ENCODE results near the gene GORASP1. TPM values are rescaled to one million over a fixed set of nuclear protein-coding genes. Genes with fewer than 3 reads are reported as not detected.

The GORASP1 gene
- total and polyA plus RNA-seq, 2 of the 13 experiments (the other 11 are each of a cell fraction or from before 2014, with no cell fraction given), result 36.4 to 39.8 TPM

GRCh38 chr3:39105687-39106063 is 1.8 kb downstream of the GORASP1 start:
- Histone ChIP-seq H3K36me3 (replicated peaks in 1 of 2; ENCODE audit: control insufficient read depth in 1 of 2, insufficient read depth in 2 of 2, low read length in 2 of 2) (peaks cover 1 to 4% of the 10 kb centered on the region in 2 experiments; a peak in 1 of 5 replicates), H3K27me3 (ENCODE audit: control insufficient read depth in 1 of 2, insufficient read depth in 2 of 2, low read length in 2 of 2) (no peaks in the 10 kb centered on the region; a peak in 1 of 5 replicates), H3K9me3 (ENCODE audit: low read length) (no peaks in the 10 kb centered on the region), H3K79me2 (ENCODE audit: insufficient read depth, low read length) (peaks cover 20% of the 10 kb centered on the region), H3K4me3 (replicated peaks in 1 of 3; ENCODE audit: insufficient read depth in 1 of 3, low read depth in 2 of 3, low read length in 3 of 3) (peak overlapping the region in 1 of 3 experiments; percentile 85; a peak in 2 of 6 replicates), H3K4me1 (ENCODE audit: insufficient read depth, low read length) (peaks cover 38% of the 10 kb centered on the region), H3K4me2 (ENCODE audit: low read depth, low read length) (peak overlapping the region; percentile 97), H2AFZ (ENCODE audit: low read length) (no peak overlapping the region), H3K9ac (ENCODE audit: insufficient read depth, low read depth, low read length) (no peak overlapping the region), H3K27ac (ENCODE audit: extremely low read length, insufficient read depth, low read length) (no peak overlapping the region), H4K20me1 (ENCODE audit: insufficient read depth, low read length) (no peaks in the 10 kb centered on the region)
- TF ChIP-seq ZSCAN22 (CRISPR knock-in tag; IDR thresholded peaks at IDR 0.05) (no peak), ISX (CRISPR knock-in tag; conservative IDR thresholded peaks at IDR 0.05) (no peak)
- POLR2A ChIA-PET, result no interaction called here
- WGBS (ENCODE audit: low lambda C conversion rate), result 83% methylated on average over 3 of the region's 3 CpGs
- ATAC-seq (no peak), FAIRE-seq (no peak), DNase-seq (ENCODE audit: low spot score) (no peak)
- TSS peak; percentile 59 for BruUV-seq (replicated peaks)
- in situ Hi-C loops (cut with HindIII; ENCODE audit: extremely low pct_ligation_motif_present, low pct_unique_long_range_greater_than_20kb), result no loop called here
- intact Hi-C loops (cut with micrococcal nuclease; ENCODE audit: unreplicated experiment), result loop anchor here (5.0 kb wide), 1 partner anchor 182 kb away; no protein-coding TSS in a partner anchor
- CTCF ChIA-PET (ENCODE audit: low intra/inter-chr PET ratio, low total read pairs), result no interaction called here

- Histone ChIP-seq H3K4me2 (ENCODE audit: low read depth, low read length) (no peak overlapping the region), H3K9me3 (ENCODE audit: low read length) (no peaks in the 10 kb centered on the region), H3K4me3 (replicated peaks in 1 of 3; ENCODE audit: insufficient read depth in 1 of 3, low read depth in 2 of 3, low read length in 3 of 3) (no peak overlapping the region), H3K9ac (ENCODE audit: insufficient read depth, low read depth, low read length) (no peak overlapping the region), H2AFZ (ENCODE audit: low read length) (no peak overlapping the region), H3K4me1 (ENCODE audit: insufficient read depth, low read length) (peaks cover 38% of the 10 kb centered on the region), H3K27me3 (ENCODE audit: control insufficient read depth in 1 of 2, insufficient read depth in 2 of 2, low read length in 2 of 2) (no peaks in the 10 kb centered on the region; a peak in 1 of 5 replicates), H3K27ac (ENCODE audit: extremely low read length, insufficient read depth, low read length) (no peak overlapping the region), H3K79me2 (ENCODE audit: insufficient read depth, low read length) (peaks cover 20% of the 10 kb centered on the region), H4K20me1 (ENCODE audit: insufficient read depth, low read length) (no peaks in the 10 kb centered on the region), H3K36me3 (replicated peaks in 1 of 2; ENCODE audit: control insufficient read depth in 1 of 2, insufficient read depth in 2 of 2, low read length in 2 of 2) (peaks cover 4 to 9% of the 10 kb centered on the region in 2 experiments; a peak in 3 of 5 replicates)
- intact Hi-C loops (cut with micrococcal nuclease; ENCODE audit: unreplicated experiment), result loop anchor here (5.0 kb wide), 1 partner anchor 182 kb away; no protein-coding TSS in a partner anchor
- ATAC-seq (no peak), DNase-seq (ENCODE audit: low spot score) (no peak), FAIRE-seq (no peak)
- TF ChIP-seq TFDP2 (CRISPR knock-in tag; IDR thresholded peaks at IDR 0.05) (no peak), CCDC6 (CRISPR knock-in tag; IDR thresholded peaks at IDR 0.05) (no peak), SETDB1 (CRISPR knock-in tag; IDR thresholded peaks at IDR 0.05; ENCODE audit: borderline replicate concordance) (no peak), KLF6 (CRISPR knock-in tag; IDR thresholded peaks at IDR 0.05) (no peak), ARNTL (CRISPR knock-in tag; IDR thresholded peaks at IDR 0.05) (no peak), ZNF292 (CRISPR knock-in tag; IDR thresholded peaks at IDR 0.05; ENCODE audit: borderline replicate concordance, low read depth) (no peak), SOX13 (IDR thresholded peaks at IDR 0.05) (no peak), SOX13 (CRISPR knock-in tag; conservative IDR thresholded peaks at IDR 0.05 in 1 of 2, IDR thresholded peaks at IDR 0.05 in 1 of 2) (no peak), ZSCAN30 (CRISPR knock-in tag; IDR thresholded peaks at IDR 0.05) (no peak), ZSCAN25 (CRISPR knock-in tag; IDR thresholded peaks at IDR 0.05) (no peak), DR1 (CRISPR knock-in tag; IDR thresholded peaks at IDR 0.05) (no peak), ZNF784 (CRISPR knock-in tag; IDR thresholded peaks at IDR 0.05; ENCODE audit: borderline replicate concordance) (no peak), HES4 (CRISPR knock-in tag; IDR thresholded peaks at IDR 0.05; ENCODE audit: borderline replicate concordance) (no peak), SMAD1 (CRISPR knock-in tag; IDR thresholded peaks at IDR 0.05; ENCODE audit: borderline replicate concordance, low read depth) (no peak), MEF2D (CRISPR knock-in tag; IDR thresholded peaks at IDR 0.05) (no peak), ZNF343 (CRISPR knock-in tag; IDR thresholded peaks at IDR 0.05) (no peak)
- in situ Hi-C loops (cut with HindIII; ENCODE audit: extremely low pct_ligation_motif_present, low pct_unique_long_range_greater_than_20kb), result no loop called here
- POLR2A ChIA-PET, result no interaction called here
- 98% methylated on average over 6 of the region's 7 CpGs for WGBS (ENCODE audit: low lambda C conversion rate)
- CTCF ChIA-PET (ENCODE audit: low intra/inter-chr PET ratio, low total read pairs), result no interaction called here
- BruUV-seq (replicated peaks), result no TSS peak
Measured at GRCh38 chr3:39104961-39105686, 2.3 kb downstream of the GORASP1 start.
